Psoas muscle (tissue), 8 donors: ENCODE measurements around the gene MGME1. TPM values are rescaled to one million over a fixed set of nuclear protein-coding genes. Genes with fewer than 3 reads are reported as not detected.

Source experiments
- ATAC-seq, 4 donors: fragments of 200-7000 bp; cut with Tn5 transposase; one replicate each; pipeline ENCODE4 v1.9.1; 2020; ENCODE audit warnings: moderate library complexity in 3 of 4, mild to moderate bottlenecking in 2 of 4
- DNase-seq, 2 donors: peaks; one replicate each; pipeline ENCODE4 v3.0.0-alpha.2; 2020
- H3K27ac ChIP-seq: fragments of 200-600 bp; one replicate; pipeline ENCODE4 v1.8.0; 2022
- H3K27me3 ChIP-seq, 3 donors: fragments of 200-600 bp in 1 of 3; one replicate each; pipeline versions ENCODE4 v1.6.1 to v1.8.0; 2013 to 2022; ENCODE audit warnings: low read length in 2 of 3, mild to moderate bottlenecking in 2 of 3, moderate library complexity in 1 of 3; ENCODE audit not compliant: insufficient read depth in 3 of 3
- H3K36me3 ChIP-seq, 2 donors: fragments of 200-600 bp in 1 of 2; one replicate each; pipeline versions ENCODE4 v1.6.1 to v1.8.0; 2013 to 2022; ENCODE audit warnings: low read depth in 1 of 2, mild to moderate bottlenecking in 1 of 2, moderate library complexity in 1 of 2; ENCODE audit not compliant: insufficient read depth in 1 of 2
- H3K4me1 ChIP-seq: fragments of 200-600 bp; one replicate; pipeline ENCODE4 v1.8.0; 2022
- H3K4me3 ChIP-seq: fragments of 200-600 bp; one replicate; pipeline ENCODE4 v1.8.0; 2022; ENCODE audit warnings: mild to moderate bottlenecking
- H3K9me3 ChIP-seq: fragments of 200-600 bp; one replicate; pipeline ENCODE4 v1.8.0; 2022
- WGBS, 3 donors: extraction: QIAGEN DNeasy Blood & Tissue Kit; methylation state at CpG; one replicate each; pipeline versions ENCODE4 v1.1.6 to v1.1.7; 2013; 5-methylcytosine and 5-hydroxymethylcytosine counted together
- intact Hi-C, 2 donors: fragments of 100-400 bp; cut with DNase I; formaldehyde crosslinking; loops; one replicate each; pipeline versions ENCODE4 v1.11.0 to v1.14.2; 2022
- polyA plus RNA-seq, 3 donors: library from polyadenylated mRNA; stranded (reverse); fragments of 200-250 nt; gene quantifications; one replicate each; pipeline ENCODE4 v1.2.3, GENCODE V29; 2013
- total RNA-seq, 4 donors: library from RNA; stranded (reverse); fragmentation: NEBNext Ultra II Directional in 2 of 4; extraction: Animal tissue kit (Norgen Biotek cat#: 25700) in 2 of 4; gene quantifications; one replicate each; pipeline versions ENCODE4 v1.2.1 to v1.2.4, GENCODE V29; 2021 to 2023
- TF ChIP-seq, protein P1 (sequence below): fragments of 200-600 bp; IDR thresholded peaks from one replicate; pipeline ENCODE4 v1.8.0; 2022; ENCODE audit warnings: antibody characterized with exemption
- donor health status: healthy with polysubstance abuse.
- donor health status: DM: no; HTN: no; CAD: no; lungs with moderate emphysema.
- donor health status: Bipolar disorder and iron deficiency.
- donor health status: healthy.
- donor health status: DM: yes; HTN: yes; CAD: no.
- donor health status: DM: no; HTN: no; CAD: no.
- donor health status: DM: no; HTN: no; CAD: no.
- donor health status: DM: yes; HTN: yes; CAD: no.

The MGME1 gene
- total and polyA plus RNA-seq, 7 donors: 4.3 to 21.8 (median 9.2) TPM

DNA sequence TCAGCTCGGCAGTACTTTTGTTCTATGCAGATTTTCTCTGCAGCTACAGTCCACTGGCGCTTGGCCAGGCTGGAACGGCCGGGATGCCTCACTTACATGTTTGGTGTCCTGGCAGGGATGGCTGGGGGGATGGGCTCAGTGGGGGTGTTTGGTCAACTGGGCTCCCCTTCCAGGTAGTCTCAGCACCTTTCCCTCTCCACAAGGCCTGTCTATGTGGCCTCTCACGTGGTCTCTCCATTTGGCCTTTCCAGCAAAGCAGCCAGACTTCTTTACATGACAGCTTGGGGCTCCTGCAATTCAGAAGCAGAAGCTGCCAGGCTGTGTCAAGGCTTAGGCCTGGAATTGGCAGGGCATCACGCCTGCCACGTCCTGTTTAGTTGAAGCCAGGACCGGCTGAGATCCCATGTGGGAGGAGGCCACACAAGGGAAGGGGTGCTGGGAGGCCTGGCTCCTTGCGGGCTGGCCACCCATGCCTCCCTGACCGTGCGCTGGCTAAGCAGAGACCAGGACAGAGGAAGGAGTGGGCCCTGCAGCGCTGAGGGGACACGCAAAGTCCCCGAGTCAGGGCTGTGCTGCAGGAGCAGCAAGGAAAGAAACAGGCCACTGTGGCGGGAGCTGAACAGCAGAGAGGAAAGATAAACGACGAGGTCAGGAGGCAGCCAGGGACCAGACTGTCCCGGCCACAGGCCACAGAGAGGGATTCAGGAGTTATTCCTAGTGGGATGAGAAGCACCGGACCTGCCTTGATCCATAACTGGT lies 38.9 kb downstream of the MGME1 start:
- TF ChIP-seq, protein P1, sequence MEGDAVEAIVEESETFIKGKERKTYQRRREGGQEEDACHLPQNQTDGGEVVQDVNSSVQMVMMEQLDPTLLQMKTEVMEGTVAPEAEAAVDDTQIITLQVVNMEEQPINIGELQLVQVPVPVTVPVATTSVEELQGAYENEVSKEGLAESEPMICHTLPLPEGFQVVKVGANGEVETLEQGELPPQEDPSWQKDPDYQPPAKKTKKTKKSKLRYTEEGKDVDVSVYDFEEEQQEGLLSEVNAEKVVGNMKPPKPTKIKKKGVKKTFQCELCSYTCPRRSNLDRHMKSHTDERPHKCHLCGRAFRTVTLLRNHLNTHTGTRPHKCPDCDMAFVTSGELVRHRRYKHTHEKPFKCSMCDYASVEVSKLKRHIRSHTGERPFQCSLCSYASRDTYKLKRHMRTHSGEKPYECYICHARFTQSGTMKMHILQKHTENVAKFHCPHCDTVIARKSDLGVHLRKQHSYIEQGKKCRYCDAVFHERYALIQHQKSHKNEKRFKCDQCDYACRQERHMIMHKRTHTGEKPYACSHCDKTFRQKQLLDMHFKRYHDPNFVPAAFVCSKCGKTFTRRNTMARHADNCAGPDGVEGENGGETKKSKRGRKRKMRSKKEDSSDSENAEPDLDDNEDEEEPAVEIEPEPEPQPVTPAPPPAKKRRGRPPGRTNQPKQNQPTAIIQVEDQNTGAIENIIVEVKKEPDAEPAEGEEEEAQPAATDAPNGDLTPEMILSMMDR: no peak
- H3K27me3 ChIP-seq: no peaks in the 10 kb centered on the region
- peak in 1 of 2 donors; percentile 32 for DNase-seq
- no peaks in the 10 kb centered on the region for H3K9me3 ChIP-seq
- no peak for ATAC-seq
- no peaks in the 10 kb centered on the region for H3K36me3 ChIP-seq
- no peak overlapping the region for H3K27ac ChIP-seq
- H3K4me1 ChIP-seq: peaks cover 10% of the 10 kb centered on the region
- intact Hi-C loops: no loop called here
- no peak overlapping the region for H3K4me3 ChIP-seq
- 52 to 58% (median 53%) methylated on average over 19 of the region's 19 CpGs for WGBS, 3 donors

DNA sequence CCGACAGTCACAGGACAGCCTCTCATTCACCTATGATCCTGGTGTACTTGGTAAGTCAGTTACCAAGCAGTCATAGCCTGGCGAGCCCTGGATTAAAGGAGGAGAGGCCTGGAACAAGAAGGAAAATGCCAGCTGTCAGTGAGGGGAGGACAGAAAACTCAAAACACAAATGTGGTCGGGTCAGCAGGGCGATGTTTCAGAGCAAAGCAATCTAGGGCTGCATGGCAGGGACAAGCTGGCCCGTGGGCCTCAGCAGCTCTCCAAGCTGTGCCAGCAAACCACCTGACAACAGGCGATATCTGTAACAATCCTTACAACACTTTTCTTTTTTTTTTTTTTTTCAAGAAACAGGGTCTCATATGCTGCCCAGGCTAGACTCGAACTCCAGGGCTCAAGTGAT lies 40.3 kb downstream of the MGME1 start:
- TF ChIP-seq, protein P1: no peak
- intact Hi-C loops: no loop called here
- Histone ChIP-seq H3K4me3 (no peak overlapping the region), H3K27me3 (no peaks in the 10 kb centered on the region), H3K9me3 (no peaks in the 10 kb centered on the region), H3K36me3 (no peaks in the 10 kb centered on the region), H3K4me1 (peaks cover 7% of the 10 kb centered on the region), H3K27ac (no peak overlapping the region)
- no peak for DNase-seq
- WGBS, 3 donors: 65 to 77% (median 69%) methylated on average over 7 of the region's 7 CpGs
- no peak for ATAC-seq

DNA sequence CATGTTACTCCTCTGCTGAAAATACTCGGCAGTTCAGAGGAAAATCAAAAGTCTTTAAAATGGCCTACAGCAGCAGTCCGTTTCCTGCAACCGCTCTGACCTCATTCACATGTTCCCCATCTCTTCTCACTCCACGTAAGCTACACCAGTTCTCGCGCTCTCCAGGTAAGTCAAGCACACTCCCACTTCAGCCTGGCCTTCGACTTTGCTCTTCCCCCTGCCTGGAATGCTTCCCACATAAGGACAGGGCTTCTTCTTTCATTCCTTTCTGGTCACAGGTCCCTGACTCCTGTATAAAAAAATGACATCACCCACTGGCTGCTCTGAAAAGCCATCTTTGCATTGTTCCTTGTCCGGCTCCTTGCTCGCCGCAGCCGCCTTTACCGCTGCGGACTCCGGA lies 42.7 kb downstream of the MGME1 start:
- Histone ChIP-seq H3K36me3 (no peaks in the 10 kb centered on the region), H3K4me3 (no peak overlapping the region), H3K9me3 (no peaks in the 10 kb centered on the region), H3K4me1 (peaks cover 4% of the 10 kb centered on the region), H3K27ac (no peak overlapping the region), H3K27me3 (no peaks in the 10 kb centered on the region)
- 80 to 82% (median 81%) methylated on average over 14 of the region's 14 CpGs for WGBS, 3 donors
- TF ChIP-seq, protein P1: no peak
- no peak for DNase-seq
- intact Hi-C loops: no loop called here
- ATAC-seq: no peak

DNA sequence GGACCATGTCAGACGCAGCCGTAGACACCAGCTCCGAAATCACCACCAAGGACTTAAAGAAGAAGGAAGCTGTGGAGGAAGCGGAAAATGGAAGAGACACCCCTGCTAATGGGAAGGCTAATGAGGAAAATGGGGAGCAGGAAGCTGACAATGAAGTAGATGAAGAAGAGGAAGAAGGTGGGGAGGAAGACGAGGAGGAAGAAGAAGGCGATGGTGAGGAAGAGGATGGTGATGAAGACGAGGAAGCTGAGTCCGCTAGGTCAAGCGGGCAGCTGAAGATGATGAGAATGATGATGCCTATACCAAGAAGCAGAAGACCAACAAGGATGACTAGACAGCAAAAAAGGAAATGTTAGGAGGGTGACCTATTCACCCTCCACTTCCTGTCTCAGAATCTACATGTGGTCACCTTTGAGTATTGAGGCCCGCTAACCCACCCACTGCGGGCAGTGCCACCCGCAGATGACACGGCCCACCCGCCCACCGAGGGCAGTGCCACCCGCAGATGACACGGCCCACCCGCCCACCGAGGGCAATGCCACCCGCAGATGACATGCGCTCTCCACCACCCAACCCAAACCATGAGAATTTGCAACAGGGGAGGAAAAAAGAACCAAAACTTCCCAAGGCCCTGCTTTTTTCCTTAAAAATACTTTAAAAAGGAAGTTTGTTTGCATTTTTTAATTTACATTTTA lies 43.3 kb downstream of the MGME1 start:
- TF ChIP-seq, protein P1: no peak
- 91 to 93% (median 92%) methylated on average over 21 of the region's 21 CpGs for WGBS, 3 donors
- intact Hi-C loops: no loop called here
- no peaks in the 10 kb centered on the region for H3K27me3 ChIP-seq
- H3K36me3 ChIP-seq: no peaks in the 10 kb centered on the region
- DNase-seq: no peak
- peaks cover 4% of the 10 kb centered on the region for H3K4me1 ChIP-seq
- H3K4me3 ChIP-seq: no peak overlapping the region
- no peak overlapping the region for H3K27ac ChIP-seq
- H3K9me3 ChIP-seq: no peaks in the 10 kb centered on the region
- ATAC-seq: no peak
